ENCODE results near the gene DYSF.
"Not testable (repeated sequence)": the region's sequence is repeated elsewhere in the genome, so short reads cannot be mapped to it uniquely, and the experiment has no call there.

Gene DYSF

GRCh38 chr2:71473346-71474031 is 20.1 kb downstream of the DYSF start:
- no peak for DNase-seq

GRCh38 chr2:71474116-71474743 is 20.9 kb downstream of the DYSF start:
- no peak for DNase-seq

- DNase-seq, result no peak
Measured at GRCh38 chr2:71474744-71475397, 21.5 kb downstream of the DYSF start.

GRCh38 chr2:71476495-71476894 is 23.1 kb downstream of the DYSF start:
- DNase-seq, result no peak

- DNase-seq, result no peak
Measured at GRCh38 chr2:71477231-71477691, 23.9 kb downstream of the DYSF start.

- no peak for DNase-seq
Measured at GRCh38 chr2:71478806-71479205, 25.4 kb downstream of the DYSF start.

- DNase-seq, result no peak
Measured at GRCh38 chr2:71479261-71479660, 25.9 kb downstream of the DYSF start.

GRCh38 chr2:71481111-71481510 is 27.8 kb downstream of the DYSF start:
- no peak for DNase-seq

- DNase-seq, result no peak
Measured at GRCh38 chr2:71482055-71482454, 28.7 kb downstream of the DYSF start.

- no peak for DNase-seq
Measured at GRCh38 chr2:71483246-71483645, 29.9 kb downstream of the DYSF start.

- no peak for DNase-seq
Measured at GRCh38 chr2:71484354-71484753, 31.0 kb downstream of the DYSF start.

GRCh38 chr2:71486881-71487640 is 33.7 kb downstream of the DYSF start:
- DNase-seq, result no peak

- DNase-seq, result not testable (repeated sequence)
Measured at GRCh38 chr2:71491551-71491950, 38.2 kb downstream of the DYSF start.

GRCh38 chr2:71492112-71492511 is 38.8 kb downstream of the DYSF start:
- no peak for DNase-seq

- no peak for DNase-seq
Measured at GRCh38 chr2:71494091-71494490, 40.7 kb downstream of the DYSF start.

GRCh38 chr2:71494523-71495155 is 41.3 kb downstream of the DYSF start:
- DNase-seq, result no peak

GRCh38 chr2:71496156-71496770 is 42.9 kb downstream of the DYSF start:
- no peak for DNase-seq

GRCh38 chr2:71498261-71498701 is 44.9 kb downstream of the DYSF start:
- no peak for DNase-seq

- DNase-seq, result no peak
Measured at GRCh38 chr2:71499691-71500090, 46.3 kb downstream of the DYSF start.

- DNase-seq, result no peak
Measured at GRCh38 chr2:71500426-71501079, 47.2 kb downstream of the DYSF start.

GRCh38 chr2:71502941-71503738 is 49.8 kb downstream of the DYSF start:
- no peak for DNase-seq
